ELF-1 (cell line): ENCODE measurements around the gene WWP2.
A peak's percentile ranks its signal among the peaks of the same experiment; 100 is the strongest.
"Not testable (repeated sequence)": the region's sequence is repeated elsewhere in the genome, so short reads cannot be mapped to it uniquely, and the experiment has no call there.

Experiments used
- DNase-seq: peaks from one replicate; pipeline ENCODE4 v3.0.0-alpha.2; 2016; ENCODE audit warnings: low read depth, low spot score

WWP2 gene

GRCh38 chr16:69794486-69794885 is 32.4 kb downstream of the WWP2 start:
- DNase-seq = no peak

- peak; percentile 60 for DNase-seq
Measured at GRCh38 chr16:69796285-69797118, 34.4 kb downstream of the WWP2 start.

GRCh38 chr16:69798466-69798865 is 36.3 kb downstream of the WWP2 start:
- no peak for DNase-seq

GRCh38 chr16:69799611-69800031 is 37.5 kb downstream of the WWP2 start:
- DNase-seq = no peak

GRCh38 chr16:69804297-69804696 is 42.2 kb downstream of the WWP2 start:
- DNase-seq = no peak

GRCh38 chr16:69806776-69807175 is 44.6 kb downstream of the WWP2 start:
- not testable (repeated sequence) for DNase-seq

- DNase-seq = no peak
Measured at GRCh38 chr16:69812688-69813014, 50.5 kb downstream of the WWP2 start.

GRCh38 chr16:69814078-69814477 is 51.9 kb downstream of the WWP2 start:
- no peak for DNase-seq

GRCh38 chr16:69814561-69814960 is 52.4 kb downstream of the WWP2 start:
- DNase-seq = no peak

- DNase-seq = not testable (repeated sequence)
Measured at GRCh38 chr16:69815216-69815883, 53.2 kb downstream of the WWP2 start.

GRCh38 chr16:69816996-69817395 is 54.9 kb downstream of the WWP2 start:
- DNase-seq = no peak

- DNase-seq = peak; percentile 49
Measured at GRCh38 chr16:69818891-69819545, 56.9 kb downstream of the WWP2 start.

GRCh38 chr16:69820926-69821541 is 58.9 kb downstream of the WWP2 start:
- no peak for DNase-seq

GRCh38 chr16:69821844-69822173 is 59.7 kb downstream of the WWP2 start:
- no peak for DNase-seq

GRCh38 chr16:69822174-69822935 is 60.2 kb downstream of the WWP2 start:
- DNase-seq = no peak

- no peak for DNase-seq
Measured at GRCh38 chr16:69823831-69824563, 61.9 kb downstream of the WWP2 start.

- not testable (repeated sequence) for DNase-seq
Measured at GRCh38 chr16:69824564-69825142, 62.5 kb downstream of the WWP2 start.

GRCh38 chr16:69827524-69827923 is 65.4 kb downstream of the WWP2 start:
- DNase-seq = no peak

GRCh38 chr16:69829338-69829737 is 67.2 kb downstream of the WWP2 start:
- DNase-seq = no peak

GRCh38 chr16:69830146-69830533 is 68.0 kb downstream of the WWP2 start:
- DNase-seq = no peak
